Fibroblast of lung (primary cell): Measurements from ENCODE around the gene ALDH4A1.

ENCODE experiments used
- CTCF ChIP-seq, 2 donors: IDR thresholded peaks in 1 of 2; conservative IDR thresholded peaks in 1 of 2; 1 replicate in 1 of 2; 2 replicates in 1 of 2; pipeline ENCODE4 v1.5.1; 2011 to 2012; ENCODE audit warnings: low read length in 2 of 2, control low read depth in 1 of 2, inconsistent platforms in 1 of 2, low read depth in 1 of 2, mild to moderate bottlenecking in 1 of 2
- EZH2 ChIP-seq: IDR thresholded peaks from 2 replicates; pipeline ENCODE4 v1.5.1; 2012; ENCODE audit warnings: low read length, control low read depth, mild to moderate bottlenecking; ENCODE audit errors: missing control alignments

GRCh38 chr1:18942340-18942739, 40.0 kb upstream of the ALDH4A1 start:
- TF ChIP-seq CTCF (conservative IDR thresholded peaks at IDR 0.05 in 1 of 2, IDR thresholded peaks at IDR 0.05 in 1 of 2; ENCODE audit: low read depth in 1 of 2, low read length in 2 of 2), result no peak
- TF ChIP-seq EZH2, result no peak
